ENCODE measurements around the gene PHF11.

PHF11 gene

GRCh38 chr13:49497272-49497671 is 1.5 kb downstream of the PHF11 start:
- DNase-seq: no peak

GRCh38 chr13:49498206-49498605 is 2.5 kb downstream of the PHF11 start:
- DNase-seq: no peak

GRCh38 chr13:49499889-49500660 is 4.3 kb downstream of the PHF11 start:
- no peak for DNase-seq

- no peak for DNase-seq
These were observed 7.2 kb downstream of the PHF11 start for GRCh38 chr13:49502954-49503353.

GRCh38 chr13:49503951-49504350 is 8.2 kb downstream of the PHF11 start:
- no peak for DNase-seq

GRCh38 chr13:49512578-49512977 is 16.8 kb downstream of the PHF11 start:
- no peak for DNase-seq

GRCh38 chr13:49516467-49516866 is 20.7 kb downstream of the PHF11 start:
- no peak for DNase-seq

GRCh38 chr13:49517461-49517860 is 21.7 kb downstream of the PHF11 start:
- DNase-seq: no peak

- no peak for DNase-seq
These were observed 25.5 kb downstream of the PHF11 start for GRCh38 chr13:49521224-49521623.

GRCh38 chr13:49524740-49525501 is 29.2 kb downstream of the PHF11 start:
- DNase-seq: no peak

- DNase-seq: no peak
These were observed 31.4 kb downstream of the PHF11 start for GRCh38 chr13:49527123-49527522.

- DNase-seq: no peak
These were observed 32.4 kb downstream of the PHF11 start for GRCh38 chr13:49528161-49528560.

GRCh38 chr13:49530457-49530856 is 34.7 kb downstream of the PHF11 start:
- no peak for DNase-seq

GRCh38 chr13:49532593-49532992 is 36.8 kb downstream of the PHF11 start:
- DNase-seq: no peak

- no peak for DNase-seq
These were observed 37.3 kb downstream of the PHF11 start for GRCh38 chr13:49533011-49533410.

- no peak for DNase-seq
These were observed 38.0 kb downstream of the PHF11 start for GRCh38 chr13:49533591-49534269.

GRCh38 chr13:49536144-49536873 is 40.6 kb downstream of the PHF11 start:
- no peak for DNase-seq

- no peak for DNase-seq
These were observed 42.7 kb downstream of the PHF11 start for GRCh38 chr13:49538404-49538803.

GRCh38 chr13:49539313-49539712 is 43.6 kb downstream of the PHF11 start:
- no peak for DNase-seq

GRCh38 chr13:49539746-49540145 is 44.0 kb downstream of the PHF11 start:
- DNase-seq: no peak

GRCh38 chr13:49540552-49540951 is 44.8 kb downstream of the PHF11 start:
- no peak for DNase-seq

- no peak for DNase-seq
These were observed 47.9 kb downstream of the PHF11 start for GRCh38 chr13:49543656-49544055.

- no peak for DNase-seq
These were observed 49.9 kb downstream of the PHF11 start for GRCh38 chr13:49545661-49546060.

Data from right kidney (tissue), 1 donor.